HepG2 (cell line): Measurements from ENCODE around the gene CKS1B. TPM values are rescaled to one million over a fixed set of nuclear protein-coding genes. Genes with fewer than 3 reads are reported as not detected.

Source experiments
- CHCHD3 ChIP-seq: sonication (generic); formaldehyde crosslinking; IDR thresholded peaks from 2 replicates; pipeline ENCODE4 v1.8.0; 2022; ENCODE audit warnings: mild to moderate bottlenecking, missing genetic modification reagents, moderate library complexity
- GLI4 ChIP-seq: sonication (generic); formaldehyde crosslinking; IDR thresholded peaks from 2 replicates; pipeline ENCODE4 v1.5.1; 2020; ENCODE audit warnings: missing genetic modification reagents, mild to moderate bottlenecking, moderate library complexity, borderline replicate concordance
- KAT7 ChIP-seq: IDR thresholded peaks from 2 replicates; pipeline ENCODE4 v1.6.1; 2018; ENCODE audit warnings: borderline replicate concordance, missing compliant biosample characterization
- MAX ChIP-seq: IDR thresholded peaks from 2 replicates; pipeline ENCODE4 v1.6.1; 2012; ENCODE audit warnings: inconsistent platforms
- MLX ChIP-seq: IDR thresholded peaks from 2 replicates; pipeline ENCODE4 v1.6.1; 2016
- RBAK ChIP-seq: sonication (generic); formaldehyde crosslinking; IDR thresholded peaks from 2 replicates; pipeline ENCODE4 v1.5.1; 2020; ENCODE audit warnings: mild to moderate bottlenecking, missing genetic modification reagents
- RFXAP ChIP-seq: sonication (generic); formaldehyde crosslinking; IDR thresholded peaks from 2 replicates; pipeline ENCODE4 v1.4.0; 2020; ENCODE audit warnings: missing genetic modification reagents, borderline replicate concordance
- TEAD3 ChIP-seq: optimal IDR thresholded peaks from 2 replicates; pipeline ENCODE3; 2016; ENCODE audit warnings: borderline replicate concordance
- U2AF1 ChIP-seq: fragments of 200-400 bp; formaldehyde crosslinking; optimal IDR thresholded peaks from 2 replicates; pipeline ENCODE3; 2017; ENCODE audit warnings: mild to moderate bottlenecking, low read depth, low read length
- ZBTB40 ChIP-seq, 2 experiments: fragments of 450-650 bp in 1 of 2; sonication (generic) in 1 of 2; formaldehyde crosslinking in 1 of 2; IDR thresholded peaks; 2 replicates each; pipeline versions ENCODE4 v1.6.1 to v1.8.0; 2016 to 2022; ENCODE audit warnings: antibody characterized with exemption in 1 of 2, mild to moderate bottlenecking in 1 of 2, missing genetic modification reagents in 1 of 2
- ZNF18 ChIP-seq: sonication (generic); formaldehyde crosslinking; IDR thresholded peaks from 2 replicates; pipeline ENCODE4 v1.8.0; 2022; ENCODE audit warnings: mild to moderate bottlenecking, missing genetic modification reagents; ENCODE audit not compliant: insufficient replicate concordance
- ZNF3 ChIP-seq: IDR thresholded peaks from 2 replicates; pipeline ENCODE4 v1.7.0; 2017; ENCODE audit warnings: inconsistent platforms
- ZNF414 ChIP-seq: sonication (generic); formaldehyde crosslinking; IDR thresholded peaks from 2 replicates; pipeline ENCODE4 v1.5.0; 2020; ENCODE audit warnings: missing genetic modification reagents
- ZNF543 ChIP-seq: sonication (generic); formaldehyde crosslinking; IDR thresholded peaks from 2 replicates; pipeline ENCODE4 v1.4.0; 2020; ENCODE audit warnings: mild to moderate bottlenecking, missing genetic modification reagents
- ZNF784 ChIP-seq: sonication (generic); formaldehyde crosslinking; IDR thresholded peaks from 2 replicates; pipeline ENCODE4 v1.5.1; 2020; ENCODE audit warnings: missing genetic modification reagents, mild to moderate bottlenecking, borderline replicate concordance
- ZNF850 ChIP-seq: sonication (generic); formaldehyde crosslinking; conservative IDR thresholded peaks from 2 replicates; pipeline ENCODE4 v1.9.0; 2021; ENCODE audit warnings: mild to moderate bottlenecking, missing genetic modification reagents
- polyA plus RNA-seq, 8 experiments: library from polyadenylated mRNA; depleted of rRNA in 3 of 8; stranded (reverse) in 7 of 8; unstranded in 1 of 8; fragments of >200 nt; fragmentation: Illumina TruSeq in 4 of 8; extraction: Trizol in 4 of 8; gene quantifications; 2 replicates each; pipeline versions ENCODE4 v1.2.1 to v1.2.3, GENCODE V29; 2011 to 2016; ENCODE audit warnings: low read depth in 4 of 8, missing spikeins in 1 of 8, mixed read lengths in 1 of 8; ENCODE audit not compliant: insufficient read depth in 1 of 8
- total RNA-seq, 5 experiments: library from RNA; depleted of rRNA; stranded (reverse); fragments of >200 nt; fragmentation: Illumina TruSeq; extraction: Trizol; gene quantifications; 2 replicates each; pipeline ENCODE4 v1.2.3, GENCODE V29; 2016; ENCODE audit warnings: low read depth in 1 of 5

Gene CKS1B
- total and polyA plus RNA-seq, 2 of the 13 experiments (the other 11 are each of a cell fraction or from before 2014, with no cell fraction given): 217 to 222 TPM

GRCh38 chr1:154931940-154932487, 42.5 kb upstream of the CKS1B start (continued):
- TF ChIP-seq ZBTB40 (IDR thresholded peaks at IDR 0.05): no peak
- peak; percentile 51; the same call in 1 of the 2 replicates for TF ChIP-seq ZBTB40 (CRISPR knock-in tag; IDR thresholded peaks at IDR 0.05)
- peak; percentile 52 for TF ChIP-seq ZNF18 (CRISPR knock-in tag)
- TF ChIP-seq U2AF1: no peak
- TF ChIP-seq KAT7 (CRISPR knock-in tag): no peak
- TF ChIP-seq ZNF543 (CRISPR knock-in tag): no peak
- 0 out of 2 replicates have a peak, but pooled peaks have one; percentile 32 for TF ChIP-seq MLX (CRISPR knock-in tag)
- TF ChIP-seq CHCHD3 (CRISPR knock-in tag): no peak
- peak; percentile 49 for TF ChIP-seq TEAD3 (CRISPR knock-in tag)
- no peak for TF ChIP-seq ZNF414
- peak; percentile 73; the same call in 1 of the 2 replicates for TF ChIP-seq ZNF784 (CRISPR knock-in tag)
- no peak for TF ChIP-seq GLI4 (CRISPR knock-in tag)
- TF ChIP-seq RBAK: no peak
- TF ChIP-seq ZNF3 (CRISPR knock-in tag): no peak
- TF ChIP-seq MAX: peak; percentile 59; the same call in 1 of the 2 replicates
- no peak for TF ChIP-seq ZNF850 (CRISPR knock-in tag)
- no peak for TF ChIP-seq RFXAP (CRISPR knock-in tag)
